HL-60 (cell line): ENCODE results near the gene LY6G6F.

ENCODE experiments used
- DNase-seq, 2 experiments: peaks; one replicate each; pipeline ENCODE4 v3.0.0-alpha.2; 2010 to 2020; ENCODE audit warnings: low read depth in 1 of 2, low spot score in 1 of 2
- H3K27ac ChIP-seq: fragments of 250-450 bp; sonication (Bioruptor Pico); replicated peaks from 2 replicates; pipeline ENCODE4 v1.5.1; 2020; ENCODE audit warnings: mild to moderate bottlenecking, moderate library complexity
- H3K27me3 ChIP-seq: fragments of 250-450 bp; sonication (Bioruptor Pico); 2 replicates; pipeline ENCODE4 v1.5.1; 2021; ENCODE audit warnings: mild to moderate bottlenecking, moderate library complexity; ENCODE audit not compliant: insufficient read depth, poor library complexity, severe bottlenecking
- H3K4me3 ChIP-seq: replicated peaks from 2 replicates; pipeline ENCODE4 v1.5.1; 2011; ENCODE audit warnings: mild to moderate bottlenecking, control low read depth, low read length; ENCODE audit not compliant: insufficient read depth
- GABPA ChIP-seq: IDR thresholded peaks from 2 replicates; pipeline ENCODE4 v1.6.1; 2012; ENCODE audit warnings: low read depth
- POLR2AphosphoS5 ChIP-seq: IDR thresholded peaks from 2 replicates; pipeline ENCODE4 v1.6.1; 2012; ENCODE audit warnings: low read depth
- REST ChIP-seq: IDR thresholded peaks from 2 replicates; pipeline ENCODE4 v1.6.1; 2012; ENCODE audit warnings: low read depth; ENCODE audit not compliant: insufficient replicate concordance
- SPI1 ChIP-seq: IDR thresholded peaks from 2 replicates; pipeline ENCODE4 v1.6.1; 2012; ENCODE audit warnings: low read depth, mild to moderate bottlenecking, borderline replicate concordance
- TF ChIP-seq, protein P1 (sequence below): IDR thresholded peaks from one replicate; pipeline ENCODE4 v1.5.1; 2011; ENCODE audit warnings: low read length, control low read depth, inconsistent platforms; ENCODE audit not compliant: insufficient read depth

Gene LY6G6F

DNA sequence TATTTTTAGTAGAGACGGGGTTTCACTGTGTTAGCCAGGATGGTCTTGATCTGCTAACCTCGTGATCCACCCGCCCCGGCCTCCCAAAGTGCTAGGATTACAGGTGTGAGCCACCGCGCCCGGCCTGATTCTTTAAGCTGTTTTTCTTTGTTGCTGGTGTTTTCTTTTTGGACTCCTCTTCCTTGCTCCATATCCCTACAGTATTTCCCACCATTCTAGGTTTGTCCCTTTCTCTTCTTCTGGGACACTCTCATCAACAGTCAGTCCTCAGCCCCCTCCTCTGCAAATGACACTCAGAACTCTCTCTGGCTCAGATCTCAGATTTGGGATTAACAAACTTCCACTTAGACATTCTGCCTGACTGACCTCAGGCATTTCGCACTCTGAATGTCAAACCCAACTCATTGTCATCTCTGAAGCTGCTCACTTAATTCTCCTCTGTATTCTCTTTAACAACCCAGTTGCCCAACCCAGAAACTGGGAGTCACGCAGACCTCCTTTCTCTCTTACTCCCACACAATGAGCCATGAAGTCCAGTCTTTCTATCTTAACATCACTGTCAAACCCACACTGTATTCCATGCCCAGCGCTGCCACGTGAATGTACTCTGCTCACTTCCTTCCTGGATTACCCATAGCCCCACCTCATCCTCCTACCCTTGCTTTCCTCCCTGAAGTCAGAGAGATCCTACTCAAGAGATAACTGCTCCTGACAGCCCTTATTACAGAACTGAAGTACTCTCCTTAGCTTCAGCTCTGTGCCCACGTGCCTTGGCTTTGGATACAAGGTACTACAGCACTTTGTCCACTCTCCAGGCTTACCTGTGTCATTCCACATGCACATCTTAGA is 19.1 kb downstream of the LY6G6F start:
- Histone ChIP-seq H3K27ac (no peak overlapping the region), H3K4me3 (no peak overlapping the region), H3K27me3 (no peaks in the 10 kb centered on the region)
- peak in 1 of 2 experiments; percentile 21 for DNase-seq
- TF ChIP-seq GABPA (no peak), POLR2AphosphoS5 (no peak), SPI1 (no peak), REST (no peak)
- TF ChIP-seq, protein P1, sequence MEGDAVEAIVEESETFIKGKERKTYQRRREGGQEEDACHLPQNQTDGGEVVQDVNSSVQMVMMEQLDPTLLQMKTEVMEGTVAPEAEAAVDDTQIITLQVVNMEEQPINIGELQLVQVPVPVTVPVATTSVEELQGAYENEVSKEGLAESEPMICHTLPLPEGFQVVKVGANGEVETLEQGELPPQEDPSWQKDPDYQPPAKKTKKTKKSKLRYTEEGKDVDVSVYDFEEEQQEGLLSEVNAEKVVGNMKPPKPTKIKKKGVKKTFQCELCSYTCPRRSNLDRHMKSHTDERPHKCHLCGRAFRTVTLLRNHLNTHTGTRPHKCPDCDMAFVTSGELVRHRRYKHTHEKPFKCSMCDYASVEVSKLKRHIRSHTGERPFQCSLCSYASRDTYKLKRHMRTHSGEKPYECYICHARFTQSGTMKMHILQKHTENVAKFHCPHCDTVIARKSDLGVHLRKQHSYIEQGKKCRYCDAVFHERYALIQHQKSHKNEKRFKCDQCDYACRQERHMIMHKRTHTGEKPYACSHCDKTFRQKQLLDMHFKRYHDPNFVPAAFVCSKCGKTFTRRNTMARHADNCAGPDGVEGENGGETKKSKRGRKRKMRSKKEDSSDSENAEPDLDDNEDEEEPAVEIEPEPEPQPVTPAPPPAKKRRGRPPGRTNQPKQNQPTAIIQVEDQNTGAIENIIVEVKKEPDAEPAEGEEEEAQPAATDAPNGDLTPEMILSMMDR: no peak

- H3K27ac ChIP-seq: peak overlapping the region; percentile 66
- H3K27me3 ChIP-seq: no peaks in the 10 kb centered on the region
- peak in 1 of 2 experiments; percentile 82 for DNase-seq
- TF ChIP-seq SPI1 (peak; percentile 100; the same call in 1 of the 2 replicates), REST (no peak), POLR2AphosphoS5 (peak; percentile 81), GABPA (no peak)
- TF ChIP-seq, protein P1: no peak
- no peak overlapping the region for H3K4me3 ChIP-seq
Observed at GRCh38 chr6:31727034-31727716, 20.5 kb downstream of the LY6G6F start.

DNA sequence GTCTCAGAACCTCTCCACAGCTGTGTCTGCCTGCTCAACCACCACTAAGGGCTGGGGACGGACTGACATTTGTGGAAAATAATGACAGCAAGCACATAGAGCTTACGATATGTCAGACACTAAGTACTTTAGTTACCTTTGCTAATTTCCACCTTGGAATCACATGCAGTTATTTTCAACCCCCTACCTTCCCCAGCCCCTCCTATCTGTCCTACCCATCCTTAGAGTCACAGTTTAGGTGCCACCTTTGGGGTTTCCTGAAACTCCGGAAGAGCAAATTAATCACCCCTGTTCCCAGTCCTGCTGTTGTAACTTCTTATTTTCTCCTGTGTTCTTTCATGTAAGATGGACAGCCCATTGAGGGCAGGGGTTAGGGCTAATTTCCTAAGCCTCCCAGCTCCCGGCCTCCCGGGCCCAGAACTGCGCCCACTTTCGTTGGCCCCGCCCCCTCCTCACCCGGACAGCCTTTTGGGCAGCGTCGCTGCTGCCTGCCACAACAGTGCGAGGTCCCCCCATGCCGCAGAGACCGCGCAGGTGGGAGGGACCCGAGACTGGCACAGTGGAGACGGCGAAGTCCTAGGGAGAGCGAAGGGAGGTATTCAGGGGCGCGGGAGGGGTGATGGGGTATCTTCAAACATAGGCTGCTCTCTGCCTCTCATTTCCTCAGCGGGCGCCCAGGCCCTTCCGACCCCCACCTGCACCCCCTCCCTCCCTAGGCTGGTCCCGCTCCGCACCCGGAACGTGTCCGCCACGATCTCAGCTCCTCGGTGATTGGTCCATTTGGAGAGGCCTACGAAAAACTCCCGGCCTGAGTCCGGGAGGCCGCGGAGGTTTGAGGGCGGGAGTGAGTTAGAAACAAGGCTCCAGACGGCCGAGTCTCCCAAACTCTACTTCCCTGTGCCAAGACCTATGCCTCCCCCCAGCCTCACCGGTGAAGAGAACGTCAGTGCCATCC is 21.3 kb downstream of the LY6G6F start:
- DNase-seq: peak; percentile 81 to 92
- TF ChIP-seq, protein P1: no peak
- TF ChIP-seq REST: no peak
- TF ChIP-seq POLR2AphosphoS5: no peak
- TF ChIP-seq SPI1: no peak; the same call in 1 of the 2 replicates
- no peak for TF ChIP-seq GABPA
- no peak overlapping the region for H3K4me3 ChIP-seq
- no peaks in the 10 kb centered on the region for H3K27me3 ChIP-seq
- H3K27ac ChIP-seq: peak overlapping the region; percentile 66
